OCI-LY7 (cell line): ENCODE results near the gene PRRC2B. TPM values are rescaled to one million over a fixed set of nuclear protein-coding genes. Genes with fewer than 3 reads are reported as not detected.
"Not testable (repeated sequence)": the region's sequence is repeated elsewhere in the genome, so short reads cannot be mapped to it uniquely, and the experiment has no call there.

Experiments
- BruUV-seq: library from RNA; stranded (reverse); fragments of 400-500 nt; replicated peaks from 2 replicates; lab custom pipeline; 2021; lab: Mats Ljungman, UMichigan
- CTCF ChIA-PET: fragments of 300-600 bp; sonication (Branson Sonifier 250); formaldehyde crosslinking; loops from one replicate; lab custom pipeline; 2022; ENCODE audit warnings: antibody characterized with exemption; ENCODE audit not compliant: unreplicated experiment; lab: Charles Lee
- POLR2A ChIA-PET: fragments of 300-600 bp; sonication (Branson Sonifier 250); formaldehyde crosslinking; loops from one replicate; lab custom pipeline; 2022; ENCODE audit warnings: antibody characterized with exemption; lab: Charles Lee
- DNase-seq: peaks from one replicate; pipeline ENCODE4 v3.0.0-alpha.2; 2015; ENCODE audit warnings: low spot score
- H2AFZ ChIP-seq: fragments of 200-600 bp; sonication (generic), shearing (Covaris generic); 2 replicates; pipeline ENCODE4 v1.6.1; 2014; ENCODE audit warnings: mild to moderate bottlenecking, antibody characterized with exemption, low read length, moderate library complexity
- H3K27ac ChIP-seq: fragments of 200-600 bp; sonication (generic); 2 replicates; pipeline ENCODE4 v1.5.1; 2014; ENCODE audit warnings: mixed run types, low read depth, mild to moderate bottlenecking, moderate library complexity, low read length, inconsistent platforms; ENCODE audit not compliant: poor library complexity, severe bottlenecking
- H3K36me3 ChIP-seq: fragments of 200-600 bp; sonication (generic); 2 replicates; pipeline ENCODE4 v1.6.1; 2014; ENCODE audit warnings: mild to moderate bottlenecking, antibody characterized with exemption, low read length, moderate library complexity, mixed read lengths; ENCODE audit not compliant: insufficient read depth
- H3K4me1 ChIP-seq: fragments of 200-600 bp; sonication (generic); 2 replicates; pipeline ENCODE4 v1.5.1; 2014; ENCODE audit warnings: mild to moderate bottlenecking, low read length; ENCODE audit not compliant: insufficient read depth, poor library complexity, severe bottlenecking
- H3K4me2 ChIP-seq: fragments of 200-600 bp; sonication (generic); 2 replicates; pipeline ENCODE4 v1.6.1; 2014; ENCODE audit warnings: mild to moderate bottlenecking, low read length
- H3K4me3 ChIP-seq: fragments of 200-600 bp; sonication (generic); 2 replicates; pipeline ENCODE4 v1.5.1; 2014; ENCODE audit warnings: mild to moderate bottlenecking, low read depth, low read length; ENCODE audit not compliant: poor library complexity, severe bottlenecking
- H3K79me2 ChIP-seq: fragments of 200-600 bp; sonication (generic); 2 replicates; pipeline ENCODE4 v1.6.1; 2016; ENCODE audit warnings: low read depth, mild to moderate bottlenecking, low read length, moderate library complexity, mixed read lengths; ENCODE audit not compliant: insufficient read depth
- H3K9me2 ChIP-seq: fragments of 200-600 bp; sonication (generic); 2 replicates; pipeline ENCODE4 v1.6.1; 2016; ENCODE audit warnings: mild to moderate bottlenecking, low read length, mixed read lengths; ENCODE audit not compliant: insufficient read depth
- H3K9me3 ChIP-seq: fragments of 200-600 bp; sonication (generic); 2 replicates; pipeline ENCODE4 v1.6.1; 2014; ENCODE audit warnings: mild to moderate bottlenecking, mixed run types, low read length, mixed read lengths
- H4K20me1 ChIP-seq: fragments of 200-600 bp; sonication (generic); 2 replicates; pipeline ENCODE4 v1.6.1; 2014; ENCODE audit warnings: mild to moderate bottlenecking, antibody characterized with exemption, low read length, moderate library complexity, mixed read lengths; ENCODE audit not compliant: insufficient read depth
- CTCF ChIP-seq: fragments of 200-600 bp; sonication (generic); conservative IDR thresholded peaks from 2 replicates; pipeline ENCODE4 v1.5.1; 2014; ENCODE audit warnings: mild to moderate bottlenecking, antibody characterized with exemption, low read length, moderate library complexity, mixed read lengths
- EZH2phosphoT487 ChIP-seq: fragments of 200-600 bp; sonication (generic); IDR thresholded peaks from 2 replicates; pipeline ENCODE4 v1.6.1; 2018; ENCODE audit warnings: low read depth, borderline replicate concordance, mild to moderate bottlenecking, mixed run types, antibody characterized with exemption, low read length, moderate library complexity, mixed read lengths
- intact Hi-C: fragments of 100-400 bp; cut with micrococcal nuclease; formaldehyde crosslinking; loops from one replicate; pipeline ENCODE4 v1.10.0; 2022; ENCODE audit not compliant: unreplicated experiment
- small RNA-seq: library from RNA; depleted of rRNA; stranded (forward); fragments of <200 nt; gene quantifications from one replicate; pipeline ENCODE3, GENCODE V24; 2014
- total RNA-seq, 2 experiments: library from RNA; depleted of rRNA in 1 of 2; stranded (reverse); fragments of >200 nt in 1 of 2; shearing (Covaris generic) in 1 of 2; gene quantifications; 2 replicates each; pipeline ENCODE4 v1.2.3, GENCODE V29; 2014 to 2022

Gene PRRC2B
- total RNA-seq, 2 experiments from 2014 or later, result 84.2 to 210 TPM

DNA sequence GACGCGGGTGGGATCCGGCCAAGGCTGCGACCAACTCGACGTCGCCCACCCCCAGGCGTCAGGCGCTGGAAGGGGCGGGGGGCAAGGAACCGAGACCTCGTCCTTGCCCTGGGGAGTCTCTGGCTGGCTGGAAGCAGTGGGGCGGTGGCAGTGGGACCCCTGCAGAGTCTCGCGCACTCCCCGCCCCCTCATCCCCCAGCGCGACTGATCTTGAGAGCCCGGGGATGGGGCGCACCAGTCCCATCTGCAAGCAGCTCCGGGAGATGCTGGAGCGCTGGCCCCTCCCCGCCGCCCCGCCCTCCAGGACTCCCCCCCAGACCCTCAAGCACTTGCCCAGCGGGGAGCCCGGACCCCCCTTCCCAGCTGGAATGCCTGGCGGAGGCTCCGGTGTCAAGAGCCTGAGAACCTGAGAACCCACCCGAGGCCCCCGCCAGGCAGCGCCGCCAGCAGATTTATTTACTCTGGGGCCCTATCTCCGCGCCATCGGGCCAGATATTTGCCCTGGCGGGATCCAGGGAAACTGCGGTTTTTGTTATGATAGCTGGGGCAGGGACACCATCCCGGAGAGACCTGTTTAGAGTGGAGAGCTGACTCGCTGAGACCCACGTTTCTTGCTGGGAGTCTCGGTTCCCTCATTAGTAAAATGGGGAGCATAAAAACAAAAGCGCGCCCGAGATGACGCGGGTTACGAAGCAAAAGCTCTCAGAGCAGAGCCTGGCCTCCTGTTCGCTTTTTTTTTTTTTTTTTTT, 152.6 kb downstream of the PRRC2B start:
- no peaks in the 10 kb centered on the region for H3K79me2 ChIP-seq
- no peak overlapping the region for H2AFZ ChIP-seq
- POLR2A ChIA-PET, result no interaction called here
- no peak overlapping the region for H3K27ac ChIP-seq
- H3K4me1 ChIP-seq, result no peaks in the 10 kb centered on the region
- BruUV-seq, result no TSS peak
- TF ChIP-seq CTCF (no peak), EZH2phosphoT487 (no peak)
- CTCF ChIA-PET, result no interaction called here
- intact Hi-C loops, result no loop called here
- H3K36me3 ChIP-seq, result no peaks in the 10 kb centered on the region
- H3K9me2 ChIP-seq, result no peaks in the 10 kb centered on the region
- H3K9me3 ChIP-seq, result peaks cover 9% of the 10 kb centered on the region; the same call in 1 of the 2 replicates
- H3K4me2 ChIP-seq, result no peak overlapping the region
- no peaks in the 10 kb centered on the region for H4K20me1 ChIP-seq
- no peak overlapping the region for H3K4me3 ChIP-seq
- DNase-seq, result no peak

DNA sequence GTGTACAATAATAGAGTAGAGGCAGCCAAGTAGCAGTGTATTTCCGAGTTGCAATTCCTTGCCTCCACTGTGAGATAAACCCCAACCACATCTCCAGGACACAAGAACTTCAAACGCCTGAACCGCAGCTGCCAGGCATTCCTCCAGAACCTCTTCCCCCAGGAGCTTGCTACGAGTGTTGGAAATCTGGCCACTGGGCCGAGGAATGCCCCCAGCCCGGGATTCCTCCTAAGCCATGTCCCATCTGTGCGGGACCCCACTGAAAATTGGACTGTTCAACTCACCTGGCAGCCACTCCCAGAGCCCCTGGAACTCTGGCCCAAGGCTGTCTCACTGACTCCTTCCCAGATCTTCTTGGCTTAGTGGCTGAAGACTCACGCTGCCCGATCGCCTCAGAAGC, 155.3 kb downstream of the PRRC2B start:
- H3K79me2 ChIP-seq, H3K4me2 ChIP-seq, H3K36me3 ChIP-seq, BruUV-seq, CTCF ChIA-PET, intact Hi-C loops, POLR2A ChIA-PET, H3K4me3 ChIP-seq, DNase-seq, H3K9me3 ChIP-seq, H3K27ac ChIP-seq, H2AFZ ChIP-seq, H4K20me1 ChIP-seq, H3K9me2 ChIP-seq, H3K4me1 ChIP-seq: not testable (repeated sequence)

Small RNA genes within 50 kb of the gene (small RNA-seq; reads per million reads assigned to genes)
- gene SNORD62A, result 0.63 reads per million, percentile 20 among the genes with 10 or more reads in this experiment
- 1.3 reads per million, percentile 59 among the genes with 10 or more reads in this experiment for gene SNORD62B

Other genes starting within 250 kb of the PRRC2B start
- 17.8 and 25.0 TPM in 2 replicates for gene FAM78A, start 117.6 kb upstream of the PRRC2B start, total RNA-seq (2014; rRNA removed; shearing (Covaris generic))
- gene FAM78A, start 117.6 kb upstream of the PRRC2B start, total RNA-seq (2022), result 35.0 and 38.4 TPM in 2 replicates
- gene PLPP7, start 104.4 kb upstream of the PRRC2B start, total RNA-seq (2014; rRNA removed; shearing (Covaris generic)), result 0.16 and 0.46 TPM in 2 replicates
- 0.11 and 0.28 TPM in 2 replicates for gene PLPP7, start 104.4 kb upstream of the PRRC2B start, total RNA-seq (2022)
- gene POMT1, start 108.8 kb downstream of the PRRC2B start, total RNA-seq (2014; rRNA removed; shearing (Covaris generic)), result 2.2 and 4.7 TPM in 2 replicates
- gene POMT1, start 108.8 kb downstream of the PRRC2B start, total RNA-seq (2022), result 27.1 and 27.7 TPM in 2 replicates
- 29.0 and 32.9 TPM in 2 replicates for gene UCK1, start 137.2 kb downstream of the PRRC2B start, total RNA-seq (2014; rRNA removed; shearing (Covaris generic))
- 25.9 and 29.8 TPM in 2 replicates for gene UCK1, start 137.2 kb downstream of the PRRC2B start, total RNA-seq (2022)
- not detected in 2 replicates for gene PRRT1B, start 151.4 kb downstream of the PRRC2B start, total RNA-seq (2014; rRNA removed; shearing (Covaris generic))
- not detected in 2 replicates for gene PRRT1B, start 151.4 kb downstream of the PRRC2B start, total RNA-seq (2022)